ENCODE measurements around the gene CHST8. TPM values are rescaled to one million over a fixed set of nuclear protein-coding genes. Genes with fewer than 3 reads are reported as not detected.

CHST8 gene
- total RNA-seq, 2 donors from 2014 or later: 1.6 to 3.8 TPM

GRCh38 chr19:33582914-33583313, 38.8 kb upstream of the CHST8 start:
- Histone ChIP-seq H3K9me3 (ENCODE audit: control insufficient read depth, low read length) (peaks cover 5% of the 10 kb centered on the region), H3K4me1 (ENCODE audit: control insufficient read depth, insufficient read depth, low read length) (no peaks in the 10 kb centered on the region), H3K27ac (ENCODE audit: low read depth, low read length) (no peak overlapping the region), H3K9ac (ENCODE audit: extremely low read depth, low read length, poor library complexity, severe bottlenecking) (no peak overlapping the region), H3K27me3 (ENCODE audit: control insufficient read depth, insufficient read depth, low read length, poor library complexity, severe bottlenecking) (no peaks in the 10 kb centered on the region), H3K4me3 (ENCODE audit: low read length) (no peak overlapping the region), H3K36me3 (ENCODE audit: control insufficient read depth, insufficient read depth, low read length) (no peaks in the 10 kb centered on the region)
- no peaks in the 10 kb centered on the region for H3K4me1 Mint-ChIP-seq
- H3K27me3 Mint-ChIP-seq (ENCODE audit: insufficient read depth): peaks cover 2% of the 10 kb centered on the region
- TF ChIP-seq CTCF (conservative IDR thresholded peaks at IDR 0.05): no peak
- no peak overlapping the region for H3K27ac Mint-ChIP-seq
- H3K4me3 Mint-ChIP-seq: no peak overlapping the region
- no peaks in the 10 kb centered on the region for H3K36me3 Mint-ChIP-seq (ENCODE audit: low read depth)
- 63 to 79% methylated on average over 2 to 4 of the region's 4 CpGs for WGBS, 2 experiments (ENCODE audit: insufficient coverage in 1 of 2, insufficient read length in 1 of 2)
- DNase-seq: no peak
- H3K9me3 Mint-ChIP-seq: peaks cover 14% of the 10 kb centered on the region

GRCh38 chr19:33587150-33587549, 34.6 kb upstream of the CHST8 start:
- H3K27ac Mint-ChIP-seq: no peak overlapping the region
- no peaks in the 10 kb centered on the region for H3K27me3 Mint-ChIP-seq (ENCODE audit: insufficient read depth)
- no peak overlapping the region for H3K4me3 ChIP-seq (ENCODE audit: low read length)
- no peaks in the 10 kb centered on the region for H3K4me1 Mint-ChIP-seq
- H3K9me3 ChIP-seq (ENCODE audit: control insufficient read depth, low read length): peaks cover 5% of the 10 kb centered on the region
- H3K9ac ChIP-seq (ENCODE audit: extremely low read depth, low read length, poor library complexity, severe bottlenecking): no peak overlapping the region
- no peaks in the 10 kb centered on the region for H3K36me3 ChIP-seq (ENCODE audit: control insufficient read depth, insufficient read depth, low read length)
- TF ChIP-seq CTCF (conservative IDR thresholded peaks at IDR 0.05): no peak
- H3K4me3 Mint-ChIP-seq: no peak overlapping the region
- H3K27me3 ChIP-seq (ENCODE audit: control insufficient read depth, insufficient read depth, low read length, poor library complexity, severe bottlenecking): no peaks in the 10 kb centered on the region
- H3K27ac ChIP-seq (ENCODE audit: low read depth, low read length): no peak overlapping the region
- H3K4me1 ChIP-seq (ENCODE audit: control insufficient read depth, insufficient read depth, low read length): no peaks in the 10 kb centered on the region
- WGBS, 2 experiments (ENCODE audit: insufficient coverage in 1 of 2, insufficient read length in 1 of 2): 82 to 91% methylated on average over 1 to 2 of the region's 2 CpGs
- peaks cover 33% of the 10 kb centered on the region for H3K9me3 Mint-ChIP-seq
- no peaks in the 10 kb centered on the region for H3K36me3 Mint-ChIP-seq (ENCODE audit: low read depth)
- no peak for DNase-seq

- no peak overlapping the region for H3K27ac ChIP-seq (ENCODE audit: low read depth, low read length)
- Mint-ChIP-seq H3K36me3 (ENCODE audit: low read depth) (no peaks in the 10 kb centered on the region), H3K27me3 (ENCODE audit: insufficient read depth) (no peaks in the 10 kb centered on the region), H3K9me3 (peaks cover 38% of the 10 kb centered on the region), H3K4me3 (no peak overlapping the region), H3K4me1 (no peaks in the 10 kb centered on the region), H3K27ac (no peak overlapping the region)
- no CpG with 5 or more reads among the region's 1 CpG for WGBS, 2 experiments (ENCODE audit: insufficient coverage in 1 of 2, insufficient read length in 1 of 2)
- no peak for TF ChIP-seq CTCF (conservative IDR thresholded peaks at IDR 0.05)
- peaks cover 5% of the 10 kb centered on the region for H3K9me3 ChIP-seq (ENCODE audit: control insufficient read depth, low read length)
- H3K9ac ChIP-seq (ENCODE audit: extremely low read depth, low read length, poor library complexity, severe bottlenecking): no peak overlapping the region
- no peak for DNase-seq
- H3K4me3 ChIP-seq (ENCODE audit: low read length): no peak overlapping the region
- H3K27me3 ChIP-seq (ENCODE audit: control insufficient read depth, insufficient read depth, low read length, poor library complexity, severe bottlenecking): no peaks in the 10 kb centered on the region
- no peaks in the 10 kb centered on the region for H3K4me1 ChIP-seq (ENCODE audit: control insufficient read depth, insufficient read depth, low read length)
- no peaks in the 10 kb centered on the region for H3K36me3 ChIP-seq (ENCODE audit: control insufficient read depth, insufficient read depth, low read length)
Measured at GRCh38 chr19:33590224-33590623, 31.5 kb upstream of the CHST8 start.

Data from endodermal cell (in vitro differentiated cells).